ENCODE measurements around the gene ZNF529. TPM values are rescaled to one million over a fixed set of nuclear protein-coding genes. Genes with fewer than 3 reads are reported as not detected.
"Not testable (repeated sequence)": the region's sequence is repeated elsewhere in the genome, so short reads cannot be mapped to it uniquely, and the experiment has no call there.

ZNF529 gene
- total RNA-seq, 1 experiment from 2014 or later = 4.2 TPM

DNA sequence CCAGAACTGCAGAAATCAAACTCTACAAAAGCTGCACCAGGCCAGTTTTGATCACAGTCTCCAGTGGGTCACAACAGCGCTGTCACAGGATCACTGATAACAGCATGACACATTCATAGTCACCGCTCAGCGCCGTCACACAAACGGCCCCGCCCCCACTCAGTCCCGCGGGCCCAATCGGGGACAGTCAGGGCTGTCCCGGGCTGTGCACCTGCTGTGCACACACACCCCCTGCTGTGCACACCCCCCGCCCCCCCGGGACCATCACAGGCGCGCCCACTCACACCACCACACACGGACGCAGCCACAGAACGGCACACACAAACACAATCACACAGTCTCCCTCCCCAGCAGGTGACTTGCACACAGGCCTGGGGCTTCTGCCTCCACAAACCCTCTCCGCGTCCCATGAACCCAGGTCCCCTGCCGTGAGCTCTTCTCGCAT lies 31.6 kb upstream of the ZNF529 start:
- intact Hi-C loops (cut with micrococcal nuclease; ENCODE audit: unreplicated experiment) = no loop called here
- Histone ChIP-seq H3K9me3 (ENCODE audit: insufficient read depth, low read depth) (peaks cover 5% of the 10 kb centered on the region), H2AFZ (no peak overlapping the region), H3K4me3 (no peak overlapping the region), H3K27me3 (ENCODE audit: insufficient read depth, low read depth) (no peaks in the 10 kb centered on the region), H3K27ac (no peak overlapping the region), H3K79me2 (ENCODE audit: low read depth) (no peaks in the 10 kb centered on the region), H3K4me2 (no peak overlapping the region), H3K9me2 (ENCODE audit: insufficient read depth) (no peaks in the 10 kb centered on the region), H4K20me1 (ENCODE audit: insufficient read depth) (no peaks in the 10 kb centered on the region), H3K4me1 (replicated peaks; ENCODE audit: insufficient read depth) (no peaks in the 10 kb centered on the region), H3K36me3 (ENCODE audit: low read depth) (no peaks in the 10 kb centered on the region), H3F3A (ENCODE audit: insufficient read depth, low read depth) (no peaks in the 10 kb centered on the region)
- DNase-seq = no peak
- POLR2A ChIA-PET (ENCODE audit: unreplicated experiment) = no interaction called here
- TF ChIP-seq EZH2 (IDR thresholded peaks at IDR 0.05; ENCODE audit: low read depth) = no peak
- TF ChIP-seq, protein P1, sequence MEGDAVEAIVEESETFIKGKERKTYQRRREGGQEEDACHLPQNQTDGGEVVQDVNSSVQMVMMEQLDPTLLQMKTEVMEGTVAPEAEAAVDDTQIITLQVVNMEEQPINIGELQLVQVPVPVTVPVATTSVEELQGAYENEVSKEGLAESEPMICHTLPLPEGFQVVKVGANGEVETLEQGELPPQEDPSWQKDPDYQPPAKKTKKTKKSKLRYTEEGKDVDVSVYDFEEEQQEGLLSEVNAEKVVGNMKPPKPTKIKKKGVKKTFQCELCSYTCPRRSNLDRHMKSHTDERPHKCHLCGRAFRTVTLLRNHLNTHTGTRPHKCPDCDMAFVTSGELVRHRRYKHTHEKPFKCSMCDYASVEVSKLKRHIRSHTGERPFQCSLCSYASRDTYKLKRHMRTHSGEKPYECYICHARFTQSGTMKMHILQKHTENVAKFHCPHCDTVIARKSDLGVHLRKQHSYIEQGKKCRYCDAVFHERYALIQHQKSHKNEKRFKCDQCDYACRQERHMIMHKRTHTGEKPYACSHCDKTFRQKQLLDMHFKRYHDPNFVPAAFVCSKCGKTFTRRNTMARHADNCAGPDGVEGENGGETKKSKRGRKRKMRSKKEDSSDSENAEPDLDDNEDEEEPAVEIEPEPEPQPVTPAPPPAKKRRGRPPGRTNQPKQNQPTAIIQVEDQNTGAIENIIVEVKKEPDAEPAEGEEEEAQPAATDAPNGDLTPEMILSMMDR (conservative IDR thresholded peaks at IDR 0.05) = no peak
- CTCF ChIA-PET = no interaction called here
- BruUV-seq (replicated peaks) = no TSS peak

DNA sequence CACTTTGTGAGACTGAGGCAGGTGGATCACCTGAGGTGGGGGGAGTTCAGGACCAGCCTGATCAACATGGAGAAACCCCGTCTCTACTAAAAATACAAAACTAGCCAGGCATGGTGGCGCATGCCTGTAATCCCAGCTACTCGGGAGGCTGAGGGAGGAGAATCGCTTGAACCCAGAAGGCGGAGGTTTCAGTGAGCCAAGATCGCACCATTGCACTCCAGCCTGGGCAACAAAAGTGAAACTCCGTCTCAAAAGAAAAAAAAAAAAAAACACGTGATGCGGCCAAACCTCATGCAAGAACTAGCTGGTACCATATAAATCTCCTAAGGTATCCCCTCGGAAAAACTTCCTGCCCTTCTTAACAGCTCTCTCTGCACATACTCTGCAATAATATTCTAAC lies 29.6 kb upstream of the ZNF529 start:
- H3K4me2 ChIP-seq; H3K4me1 ChIP-seq (replicated peaks; ENCODE audit: insufficient read depth); H3K4me3 ChIP-seq; POLR2A ChIA-PET (ENCODE audit: unreplicated experiment); BruUV-seq (replicated peaks); H2AFZ ChIP-seq; H3K27me3 ChIP-seq (ENCODE audit: insufficient read depth, low read depth); H3K9me2 ChIP-seq (ENCODE audit: insufficient read depth); intact Hi-C loops (cut with micrococcal nuclease; ENCODE audit: unreplicated experiment); H3K9me3 ChIP-seq (ENCODE audit: insufficient read depth, low read depth); H3K36me3 ChIP-seq (ENCODE audit: low read depth); H3K27ac ChIP-seq; H3F3A ChIP-seq (ENCODE audit: insufficient read depth, low read depth); H4K20me1 ChIP-seq (ENCODE audit: insufficient read depth); H3K79me2 ChIP-seq (ENCODE audit: low read depth); DNase-seq; CTCF ChIA-PET: not testable (repeated sequence)

DNA sequence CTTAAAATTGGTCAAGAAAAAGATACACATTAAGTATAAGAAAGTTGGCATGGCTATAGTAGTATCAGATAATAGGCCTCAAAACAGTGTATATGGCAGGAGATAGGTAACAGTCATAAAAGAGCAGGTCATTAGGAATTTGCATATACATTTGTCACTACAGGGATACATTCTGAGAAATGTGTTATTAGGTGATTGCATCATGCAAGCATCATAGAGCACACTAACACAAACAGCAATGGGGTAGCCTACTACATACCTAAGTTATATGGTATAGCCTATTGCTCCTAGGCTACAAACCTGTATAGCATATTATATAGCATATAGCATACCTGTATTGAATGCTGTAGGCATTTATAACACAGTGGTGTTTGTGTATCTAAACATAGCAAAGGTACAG lies 6.2 kb upstream of the ZNF529 start:
- H3K9me2 ChIP-seq (ENCODE audit: insufficient read depth) = no peaks in the 10 kb centered on the region
- TF ChIP-seq, protein P1 (conservative IDR thresholded peaks at IDR 0.05) = no peak
- no peak for TF ChIP-seq EZH2 (IDR thresholded peaks at IDR 0.05; ENCODE audit: low read depth)
- peaks cover 52% of the 10 kb centered on the region for H3K36me3 ChIP-seq (ENCODE audit: low read depth)
- no peaks in the 10 kb centered on the region for H3F3A ChIP-seq (ENCODE audit: insufficient read depth, low read depth)
- H3K27ac ChIP-seq = no peak overlapping the region
- no peak overlapping the region for H3K4me3 ChIP-seq
- no peaks in the 10 kb centered on the region; the same call in 1 of the 2 replicates for H3K4me1 ChIP-seq (replicated peaks; ENCODE audit: insufficient read depth)
- POLR2A ChIA-PET (ENCODE audit: unreplicated experiment) = no interaction called here
- no TSS peak for BruUV-seq (replicated peaks)
- CTCF ChIA-PET = no interaction called here
- no peak for DNase-seq
- no peak overlapping the region for H3K4me2 ChIP-seq
- no peak overlapping the region for H2AFZ ChIP-seq
- H3K79me2 ChIP-seq (ENCODE audit: low read depth) = peaks cover 9% of the 10 kb centered on the region
- peaks cover 48% of the 10 kb centered on the region for H3K9me3 ChIP-seq (ENCODE audit: insufficient read depth, low read depth)
- intact Hi-C loops (cut with micrococcal nuclease; ENCODE audit: unreplicated experiment) = no loop called here
- H4K20me1 ChIP-seq (ENCODE audit: insufficient read depth) = no peaks in the 10 kb centered on the region
- no peaks in the 10 kb centered on the region for H3K27me3 ChIP-seq (ENCODE audit: insufficient read depth, low read depth)
